NCI-H1092 treated with DMSO at 0.1 percent for 48 hours (cell line): ENCODE data around the gene AFF1.
"Not testable (repeated sequence)": the region's sequence is repeated elsewhere in the genome, so short reads cannot be mapped to it uniquely, and the experiment has no call there.

Source experiments
- DNase-seq: peaks from one replicate; lab custom pipeline; 2025; lab: John Stamatoyannopoulos, UW

Gene AFF1

DNA sequence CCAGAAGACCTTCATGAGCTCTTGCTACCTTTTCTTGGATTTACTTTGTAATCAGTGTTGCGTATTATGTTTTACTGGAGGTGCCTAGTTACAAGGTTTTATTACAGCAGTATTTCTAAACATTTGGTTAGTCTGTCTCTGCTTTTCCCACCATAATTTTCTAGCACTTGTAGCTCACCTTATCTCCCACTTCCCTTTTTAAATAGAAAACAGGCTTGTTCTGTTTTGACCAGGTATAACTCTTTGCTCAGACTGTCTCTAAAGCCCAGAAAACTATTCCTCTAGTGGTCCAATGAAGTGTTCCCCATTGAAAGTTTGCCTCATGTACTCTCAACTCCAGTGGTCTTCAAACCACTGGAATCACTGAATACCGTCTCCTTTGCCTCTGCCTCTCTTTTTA, 43.9 kb downstream of the AFF1 start:
- DNase-seq: no peak

DNA sequence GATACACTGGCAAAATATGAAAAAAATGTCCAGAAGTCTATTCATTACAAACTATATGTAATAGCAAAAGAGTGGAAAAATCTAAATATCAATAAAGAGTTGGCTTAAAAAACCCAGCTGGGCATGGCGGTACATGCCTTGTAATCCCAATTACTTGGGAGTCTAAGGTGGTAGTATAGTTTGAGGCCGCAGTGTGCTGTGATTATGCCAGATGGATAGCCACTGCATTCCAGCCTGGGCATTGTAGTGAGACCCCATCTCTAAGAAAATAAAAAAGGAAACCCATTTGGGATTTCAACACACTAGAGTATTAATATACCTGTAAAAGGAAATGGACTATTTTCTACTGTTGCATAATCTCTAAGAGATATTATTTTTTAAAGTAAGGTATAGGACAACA, 45.4 kb downstream of the AFF1 start:
- DNase-seq: no peak

DNA sequence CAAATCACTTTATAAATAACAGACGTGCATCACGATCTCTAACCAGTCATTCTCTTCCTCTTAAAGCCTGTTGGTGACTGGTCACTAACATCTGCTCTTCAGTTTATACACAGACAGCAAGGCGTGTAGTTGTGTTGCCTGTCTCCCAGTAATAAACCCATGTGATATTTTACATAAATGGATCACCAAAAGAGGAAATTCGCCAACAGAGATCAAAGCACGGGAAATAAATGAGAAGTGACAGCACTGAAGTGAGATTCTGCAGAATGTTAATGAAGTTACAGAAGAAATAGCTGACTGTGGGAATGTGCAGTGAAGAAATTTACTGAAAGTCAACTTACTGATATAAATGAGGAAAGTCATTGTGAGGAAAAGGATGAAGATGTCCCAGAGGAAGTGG, 47.0 kb downstream of the AFF1 start:
- no peak for DNase-seq

DNA sequence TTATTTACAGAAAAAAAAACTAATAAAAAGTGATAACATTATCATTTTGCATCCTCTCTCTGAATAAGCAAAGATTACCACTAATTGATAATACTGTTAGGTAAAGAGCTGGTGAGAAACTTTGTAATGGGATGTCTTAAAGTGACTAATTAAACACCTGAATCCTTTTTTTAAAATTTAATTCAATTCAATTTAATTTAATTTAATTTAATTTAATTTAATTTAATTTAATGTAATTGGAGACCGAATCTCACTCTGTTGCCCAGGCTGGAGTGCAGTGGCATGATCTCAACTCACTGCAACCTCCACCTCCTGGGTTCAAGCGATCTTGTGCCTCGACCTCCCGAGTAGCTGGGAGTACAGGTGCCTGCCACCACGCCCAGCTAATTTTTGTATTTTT, 51.0 kb downstream of the AFF1 start:
- not testable (repeated sequence) for DNase-seq

DNA sequence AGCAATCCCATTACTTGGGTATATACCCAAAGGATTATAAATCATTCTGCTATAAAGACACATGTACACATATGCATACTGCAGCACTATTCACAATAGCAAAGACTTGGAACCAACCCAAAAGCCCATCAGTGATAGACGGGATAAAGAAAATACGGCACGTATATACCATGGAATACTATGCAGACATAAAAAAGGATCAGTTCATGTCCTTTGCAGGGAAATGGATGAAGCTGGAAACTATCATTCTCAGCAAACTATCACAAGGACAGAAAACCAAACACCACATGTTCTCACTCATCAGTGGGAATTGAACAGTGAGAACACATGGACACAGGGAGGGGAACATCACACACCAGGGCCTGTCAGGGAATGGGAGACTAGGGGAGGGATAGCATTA, 54.8 kb downstream of the AFF1 start:
- not testable (repeated sequence) for DNase-seq

DNA sequence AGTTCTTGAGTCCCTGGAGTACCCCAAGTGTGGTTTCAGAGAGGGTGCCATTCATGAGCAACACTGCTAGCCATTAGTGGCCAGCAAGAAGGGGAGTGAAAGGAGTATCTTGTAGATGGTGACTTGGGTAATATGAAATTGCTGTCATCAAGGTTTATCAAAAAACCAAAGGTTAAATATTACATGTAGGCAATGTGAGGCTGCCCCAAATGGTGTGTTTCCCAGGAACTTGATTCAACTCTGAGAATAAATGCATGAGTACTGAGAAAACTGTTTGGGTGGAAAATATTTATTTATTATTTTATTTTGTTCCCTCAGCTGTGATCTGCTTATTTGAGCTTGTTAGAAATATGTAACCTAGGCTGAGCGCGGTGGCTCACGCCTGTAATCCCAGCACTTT, 55.7 kb downstream of the AFF1 start:
- no peak for DNase-seq

DNA sequence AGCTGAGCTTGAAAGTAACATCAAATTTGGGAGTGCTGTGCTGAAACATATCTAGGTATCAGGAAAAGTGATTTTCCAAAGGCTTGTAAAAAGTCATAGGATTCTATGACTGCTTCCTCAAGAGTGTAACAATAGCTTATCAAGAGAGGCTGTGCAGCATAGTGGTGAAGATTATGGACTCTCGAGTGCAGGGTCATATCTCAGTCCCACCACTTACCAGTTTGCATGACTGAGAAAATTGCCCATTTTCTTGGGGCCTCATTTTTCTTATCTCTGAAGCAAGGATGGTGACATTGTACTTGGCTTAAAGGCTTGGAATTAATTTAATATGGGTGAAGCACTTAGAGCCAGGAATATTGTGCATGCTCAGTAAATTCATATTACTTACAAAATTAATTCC, 57.2 kb downstream of the AFF1 start:
- no peak for DNase-seq

DNA sequence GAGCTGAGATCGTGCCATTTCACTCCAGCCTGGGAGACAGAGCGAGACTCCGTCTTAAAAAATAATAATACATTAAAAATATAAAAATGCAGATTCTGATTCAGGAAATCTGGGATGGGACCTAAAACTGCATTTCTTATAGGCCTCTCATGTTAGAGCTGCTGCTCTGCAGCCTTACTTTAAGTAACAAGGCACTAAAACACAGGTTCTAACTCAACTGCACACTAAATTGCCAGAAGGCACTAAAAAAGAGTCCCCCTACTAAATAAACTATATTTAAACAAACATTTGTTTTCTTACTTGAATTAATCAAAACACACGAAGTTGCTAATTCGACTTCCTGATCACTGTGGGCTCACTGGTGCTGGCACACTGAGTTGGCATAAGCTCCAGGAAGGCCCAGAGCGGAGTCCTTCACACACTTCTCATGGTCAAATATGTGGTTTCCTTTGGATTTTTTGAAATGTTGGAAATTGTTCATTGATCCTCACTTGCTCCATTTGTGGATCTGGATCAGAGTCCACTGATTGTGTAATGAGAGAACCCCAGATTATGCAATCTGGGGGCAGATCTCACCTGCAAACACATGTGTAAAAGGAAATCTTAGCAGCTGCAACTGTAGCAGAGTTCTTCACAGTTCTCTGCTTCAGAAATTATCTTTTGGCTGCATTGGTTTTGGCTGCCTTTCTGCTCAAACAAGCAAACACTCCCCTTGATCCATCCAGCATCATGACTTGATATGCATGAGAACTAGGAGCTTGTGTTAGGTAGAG, 59.3 kb downstream of the AFF1 start:
- no peak for DNase-seq

DNA sequence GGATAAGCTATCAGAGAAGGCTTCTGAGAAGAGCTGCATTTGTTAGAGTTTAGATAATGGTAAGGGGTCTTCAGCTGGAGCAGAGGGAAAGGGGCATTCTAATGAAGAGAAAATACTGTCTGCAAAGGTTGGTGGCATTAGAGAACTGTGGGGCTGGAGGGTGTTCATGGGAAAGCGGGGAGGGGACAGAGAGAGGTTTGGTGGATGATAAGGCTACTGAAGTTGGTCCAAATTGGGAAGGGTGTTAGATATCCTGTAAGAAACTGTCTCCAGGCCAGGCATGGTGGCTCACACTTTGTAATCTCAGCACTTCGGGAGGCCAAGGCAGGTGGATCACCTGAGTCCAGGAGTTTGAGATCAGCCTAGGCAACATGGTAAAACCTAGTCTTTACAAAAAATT, 59.9 kb downstream of the AFF1 start:
- no peak for DNase-seq

DNA sequence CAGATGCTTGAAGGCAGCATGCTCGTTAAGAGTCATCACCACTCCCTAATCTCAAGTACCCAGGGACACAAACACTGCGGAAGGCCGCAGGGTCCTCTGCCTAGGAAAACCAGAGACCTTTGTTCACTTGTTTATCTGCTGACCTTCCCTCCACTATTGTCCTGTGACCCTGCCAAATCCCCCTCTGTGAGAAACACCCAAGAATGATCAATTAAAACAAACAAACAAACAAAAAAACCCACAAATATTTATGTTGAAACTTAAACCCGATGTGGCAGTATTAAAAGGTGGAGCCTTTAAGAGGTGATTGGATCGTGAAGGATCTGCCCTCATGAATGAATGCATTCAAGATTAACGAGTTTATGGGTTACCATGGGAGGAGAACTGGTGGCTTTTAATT, 61.7 kb downstream of the AFF1 start:
- DNase-seq: not testable (repeated sequence)

DNA sequence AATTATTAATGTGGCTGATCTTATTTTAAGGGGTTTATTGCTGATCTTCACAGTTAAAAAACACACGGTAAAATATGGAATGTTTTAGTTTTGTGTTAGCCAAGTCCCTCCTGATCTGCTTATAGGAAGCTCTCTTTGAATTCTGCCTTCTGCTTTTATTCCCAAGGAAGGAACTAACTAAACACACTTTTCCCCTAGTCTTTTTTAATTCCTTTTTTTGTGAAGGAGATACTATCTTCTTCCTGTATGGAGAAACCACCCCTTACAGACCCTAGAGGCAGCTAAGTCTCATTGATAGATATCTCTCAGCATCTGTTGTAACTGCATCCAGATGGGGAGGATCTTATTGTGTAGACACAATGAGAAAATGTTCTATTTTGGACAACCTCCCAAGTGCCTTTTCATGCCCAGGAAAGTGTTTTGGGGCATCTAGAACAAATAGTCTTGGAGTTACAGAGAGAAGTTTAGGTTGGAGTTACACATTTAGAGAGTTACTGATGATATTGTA, 64.4 kb downstream of the AFF1 start:
- DNase-seq: no peak

DNA sequence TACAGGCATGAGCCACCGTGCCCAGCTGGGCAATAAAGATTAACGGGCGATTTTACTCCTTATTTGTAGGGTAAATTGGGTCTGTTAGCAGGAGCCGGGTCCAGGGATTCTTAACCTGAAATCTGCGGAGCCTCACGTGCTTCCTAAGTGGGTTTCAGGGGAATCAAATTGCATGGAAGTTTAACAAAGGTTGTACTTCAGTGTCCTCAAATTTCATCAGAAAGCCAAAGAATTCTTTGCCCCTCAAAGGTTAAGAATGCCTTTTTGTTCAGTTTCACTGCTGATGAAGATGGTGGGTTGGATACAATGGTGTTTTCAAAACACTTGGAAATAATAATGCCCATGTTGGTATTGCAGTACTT, 67.9 kb downstream of the AFF1 start:
- no peak for DNase-seq

DNA sequence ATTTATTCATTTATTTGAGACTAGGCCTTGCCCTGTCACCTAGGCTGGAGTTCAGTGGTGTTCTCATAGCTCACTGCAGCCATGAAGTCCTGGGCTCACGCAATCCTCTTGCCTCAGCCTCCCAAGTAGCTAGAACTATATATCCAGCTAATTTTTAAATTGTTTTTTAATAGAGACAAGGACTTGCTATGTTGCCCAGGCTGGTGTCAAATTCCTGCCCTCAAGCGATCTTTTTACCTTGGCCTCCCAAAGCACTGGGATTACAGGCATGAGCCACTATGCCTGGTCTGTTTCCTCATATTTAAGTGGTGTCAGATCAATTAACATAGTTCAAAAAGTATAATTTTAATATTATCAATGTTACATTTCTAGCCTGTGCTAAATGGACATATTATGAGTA, 68.5 kb downstream of the AFF1 start:
- DNase-seq: no peak

DNA sequence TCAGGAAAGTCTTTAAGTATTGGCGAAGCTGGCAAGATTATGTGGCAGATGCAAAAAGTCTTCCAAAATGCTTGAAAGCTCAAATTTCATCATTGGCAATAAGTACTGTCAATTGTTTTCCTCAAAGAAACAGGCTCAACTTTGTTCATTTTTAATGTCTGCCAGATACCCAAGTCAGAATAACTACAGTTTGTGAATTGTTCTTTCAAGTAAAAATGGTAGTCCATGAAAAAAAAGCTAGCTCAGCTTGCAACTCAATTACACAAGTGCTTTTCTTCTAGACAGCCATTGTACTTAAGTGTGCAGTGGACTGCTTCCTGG, 70.5 kb downstream of the AFF1 start:
- DNase-seq: no peak

DNA sequence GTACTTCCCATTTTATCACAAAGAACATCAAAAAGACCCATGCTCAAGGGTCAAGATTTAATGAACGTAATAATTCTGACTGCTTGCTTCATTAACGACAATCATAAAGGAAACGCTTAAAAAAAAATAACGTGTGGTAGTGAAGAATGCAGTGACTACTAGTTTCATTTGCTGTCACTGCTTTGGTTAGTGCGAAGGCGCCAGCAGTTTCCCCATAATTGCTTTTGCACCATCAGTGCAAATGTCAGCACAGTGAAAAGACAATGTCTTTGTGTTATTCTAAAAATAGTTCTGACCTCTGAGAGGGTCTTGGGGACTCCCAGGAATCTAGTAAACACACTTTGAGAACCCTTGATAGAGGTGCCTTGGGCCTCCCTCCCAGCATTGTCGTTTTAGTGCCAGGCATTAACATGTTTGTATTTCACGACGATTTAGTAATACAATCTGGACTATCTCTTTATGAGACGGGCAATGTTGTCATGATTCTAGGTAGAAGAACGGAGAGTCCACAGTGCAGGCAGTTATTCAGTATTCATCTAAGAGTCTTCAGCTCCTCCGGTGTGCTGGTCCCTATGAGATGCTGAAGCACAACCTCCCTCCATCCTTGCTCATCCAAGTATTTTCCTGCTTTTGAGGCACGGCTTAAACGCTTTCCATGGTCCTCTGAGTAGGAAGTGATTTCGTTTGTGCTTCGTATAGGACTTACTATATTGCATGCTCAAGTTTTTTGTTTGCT, 71.0 kb downstream of the AFF1 start:
- peak; percentile 49 for DNase-seq

DNA sequence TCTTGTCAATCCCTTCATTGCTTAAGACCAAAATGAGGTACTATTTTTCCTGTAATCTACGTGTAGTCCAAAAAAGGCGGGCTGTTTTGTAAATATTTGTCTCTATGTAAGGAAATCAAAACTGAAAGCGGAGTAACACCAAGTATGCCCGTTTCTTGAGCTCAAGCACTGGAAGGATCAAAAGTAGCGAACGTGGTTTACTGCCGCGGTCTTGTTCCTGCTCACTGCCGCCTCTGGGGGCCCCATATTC, 71.5 kb downstream of the AFF1 start:
- no peak for DNase-seq

DNA sequence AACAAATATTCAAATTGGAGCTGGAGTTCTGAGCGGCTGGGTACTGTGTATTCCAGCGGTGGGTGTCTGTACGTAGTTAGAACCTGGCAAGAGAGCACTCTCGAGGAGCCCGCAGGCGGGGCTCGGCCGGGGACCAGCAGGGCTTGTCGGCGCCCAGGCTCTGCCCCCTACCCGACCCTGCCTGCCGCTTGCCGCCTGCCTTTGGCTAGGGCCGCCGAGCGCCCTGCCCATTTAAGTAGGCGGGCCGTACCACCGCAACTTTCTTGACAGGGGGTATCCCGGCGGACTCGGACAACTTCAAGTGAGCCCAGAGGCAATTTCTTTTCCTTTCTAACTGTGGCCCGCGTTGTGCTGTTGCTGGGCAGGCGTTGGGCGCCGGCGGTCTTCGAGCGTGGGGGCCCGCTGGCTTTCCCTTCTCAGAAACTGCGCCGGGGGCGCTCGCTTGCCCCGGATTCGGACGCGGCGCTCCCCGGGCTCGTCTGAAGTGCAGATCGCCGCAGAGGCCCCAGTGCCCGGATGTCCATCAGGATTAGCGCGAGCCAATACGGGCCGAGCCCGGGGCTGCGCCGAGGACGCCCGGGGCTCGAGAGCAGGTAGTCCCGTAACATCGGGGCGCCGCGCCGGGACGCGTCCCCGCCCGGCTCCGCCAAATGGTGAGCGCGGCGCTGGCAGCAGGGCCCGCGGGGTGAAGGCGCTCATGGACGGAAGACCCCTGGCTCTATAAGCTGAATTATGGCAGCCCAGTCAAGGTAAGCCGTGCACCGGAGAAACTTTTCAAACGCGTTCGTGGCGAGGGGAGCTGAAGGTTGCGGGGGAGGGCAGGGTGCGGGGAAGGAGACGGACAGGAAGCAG, 72.1 kb downstream of the AFF1 start:
- DNase-seq: peak; percentile 96

DNA sequence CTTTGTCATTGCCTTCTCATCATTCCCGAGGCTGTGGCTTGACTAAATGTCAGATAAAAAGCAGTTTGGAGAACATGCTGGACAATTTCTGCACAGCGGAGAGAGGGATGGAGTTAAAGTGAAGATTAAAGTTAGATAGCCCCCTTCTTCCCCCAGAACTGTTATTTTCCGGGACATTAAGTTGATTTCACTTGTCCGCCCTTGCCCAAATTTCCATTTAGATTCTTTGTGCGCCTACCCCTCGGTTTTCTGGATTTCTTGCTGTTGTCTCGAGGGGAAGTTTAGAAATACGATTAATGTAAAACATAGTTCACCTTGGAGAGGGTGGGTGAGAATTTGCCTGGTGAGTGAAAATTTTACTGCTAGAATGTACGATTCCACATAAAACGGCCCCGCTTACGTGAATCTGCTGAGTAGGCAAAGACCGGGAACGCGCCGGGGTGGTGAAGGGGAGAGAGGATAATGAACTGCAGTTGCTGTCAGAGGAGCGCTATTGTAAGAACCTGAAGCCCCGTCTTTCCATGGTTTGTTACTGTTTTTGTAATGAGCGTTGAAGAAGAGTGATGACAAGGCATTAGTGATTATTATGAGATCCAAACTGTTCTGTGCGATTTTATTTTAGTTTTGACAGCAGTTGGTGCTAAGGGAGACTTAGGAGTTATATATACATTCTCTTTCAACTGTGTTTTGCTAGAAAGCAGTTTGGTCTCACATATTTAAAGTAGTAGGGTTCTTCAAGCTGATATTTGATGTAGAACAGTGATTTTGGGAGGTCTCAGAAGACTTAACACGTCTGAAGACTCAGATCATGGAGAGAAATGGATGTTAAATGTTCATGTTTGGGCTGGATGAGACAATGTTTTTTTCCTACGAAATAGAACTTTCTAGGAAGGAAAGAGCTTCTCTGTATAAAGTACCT, 73.0 kb downstream of the AFF1 start:
- peak; percentile 66 for DNase-seq

DNA sequence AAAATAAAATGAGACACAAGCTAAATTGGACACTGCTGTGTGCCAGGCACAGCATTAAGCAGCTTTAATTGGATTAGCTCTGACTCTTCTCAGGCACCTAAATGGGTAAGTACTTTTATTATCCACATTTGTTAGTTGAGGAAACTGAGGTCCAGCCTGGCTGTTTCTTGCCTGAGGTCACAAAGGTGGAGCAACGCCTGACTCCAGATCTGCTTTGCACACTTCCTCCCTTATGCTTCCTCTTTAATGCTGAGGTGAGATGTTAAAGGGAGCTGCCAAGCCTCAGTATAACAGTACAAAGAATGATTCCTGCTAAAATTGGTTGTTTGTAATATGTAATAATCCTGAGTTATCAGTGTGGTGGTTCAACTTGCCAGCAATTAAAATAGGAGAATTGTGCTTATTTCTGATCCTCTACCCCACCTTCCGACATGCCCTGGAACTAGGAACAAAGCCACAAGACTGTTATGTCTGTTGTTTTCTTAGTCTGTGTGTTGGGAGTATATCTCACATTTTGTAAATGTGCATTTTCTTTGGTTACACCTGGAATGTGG, 74.4 kb downstream of the AFF1 start:
- DNase-seq: no peak

DNA sequence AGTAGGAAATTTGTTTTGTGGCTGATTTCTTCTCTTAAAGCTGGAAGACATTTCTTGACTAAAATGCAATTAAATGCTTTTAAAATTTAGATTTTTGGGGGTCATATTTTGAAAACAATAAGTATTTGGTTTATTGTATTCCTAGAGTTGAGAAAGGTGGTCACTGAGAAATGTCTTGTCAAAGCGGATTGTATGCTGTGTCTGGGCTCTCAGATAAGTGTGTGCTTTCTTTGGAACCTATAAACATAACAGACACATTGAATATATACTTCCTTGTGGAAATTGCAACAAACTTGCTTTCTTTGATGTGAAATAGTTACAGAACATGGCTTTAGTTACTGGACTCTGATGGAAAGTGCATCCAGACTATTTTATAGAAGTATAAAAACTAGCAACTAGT, 75.4 kb downstream of the AFF1 start:
- DNase-seq: no peak

DNA sequence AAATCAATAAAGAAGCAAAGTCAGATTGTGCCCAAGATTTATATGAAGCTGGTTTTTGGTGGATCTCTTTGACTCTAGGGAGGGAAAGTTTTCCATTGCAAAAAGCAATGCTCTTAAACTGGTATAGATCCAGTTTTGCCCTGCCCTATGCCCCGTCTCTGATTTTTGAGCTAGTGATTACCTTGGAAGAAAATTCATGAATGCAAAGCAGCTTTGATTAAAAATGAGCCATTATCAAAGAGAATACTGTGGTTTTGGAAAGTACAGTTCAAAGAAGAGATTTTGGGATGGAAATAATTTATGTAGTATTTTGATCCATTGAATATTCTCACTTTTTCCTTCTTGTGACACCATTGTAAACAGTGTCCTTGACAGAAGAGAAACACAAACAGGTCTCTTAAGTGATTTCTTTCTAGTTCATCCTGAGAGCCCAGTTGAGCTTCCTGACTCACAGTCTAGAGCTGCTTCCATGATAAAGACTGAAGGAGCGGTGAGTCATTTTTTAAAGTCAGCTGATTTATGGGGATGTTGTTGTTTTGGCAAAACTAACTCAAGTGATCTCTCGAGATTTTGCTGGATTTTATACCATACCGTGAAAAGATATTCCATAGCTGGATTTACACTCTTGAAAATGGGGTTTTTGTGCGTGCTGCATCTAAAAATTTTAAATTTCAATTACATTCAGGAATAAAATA, 76.7 kb downstream of the AFF1 start:
- no peak for DNase-seq
